Endothelial cell of umbilical vein (primary cell): ENCODE results near the gene SERGEF. TPM values are rescaled to one million over a fixed set of nuclear protein-coding genes. Genes with fewer than 3 reads are reported as not detected.

Source experiments
- BruUV-seq: library from RNA; stranded (reverse); fragments of 400-500 nt; replicated peaks from 2 replicates; lab custom pipeline; 2021; lab: Mats Ljungman, UMichigan
- CTCF ChIA-PET: fragments of 300-600, 350-600 bp; sonication (Branson Sonifier 250); formaldehyde crosslinking; loops from one replicate; lab custom pipeline; 2021; ENCODE audit warnings: antibody characterized with exemption, inconsistent platforms; lab: Charles Lee
- POLR2A ChIA-PET: fragments of 300-600, 350-600 bp; sonication (Branson Sonifier 250); formaldehyde crosslinking; loops from one replicate; lab custom pipeline; 2021; ENCODE audit warnings: antibody characterized with exemption, inconsistent platforms; lab: Charles Lee
- DNase-seq: peaks from one replicate; pipeline ENCODE4 v3.0.0-alpha.2; 2011; ENCODE audit warnings: low read depth, low spot score
- FAIRE-seq: peaks from 2 replicates; lab custom pipeline; 2011; peaks lifted over from hg19 to GRCh38; lab: Jason Lieb, UNC
- H2AFZ ChIP-seq: 2 replicates; pipeline ENCODE4 v1.6.0; 2012; ENCODE audit warnings: low read depth, low read length, control low read depth, inconsistent platforms
- H3K27ac ChIP-seq: 2 replicates; pipeline ENCODE4 v1.5.1; 2011; ENCODE audit warnings: low read depth, mild to moderate bottlenecking, control low read depth, low read length, moderate library complexity; ENCODE audit not compliant: insufficient read depth
- H3K27me3 ChIP-seq, 2 experiments: 2 replicates each; pipeline versions ENCODE4 v1.6.0 to v1.6.1; 2011; ENCODE audit warnings: low read length in 2 of 2, mixed read lengths in 1 of 2; ENCODE audit not compliant: control insufficient read depth in 2 of 2, insufficient read depth in 2 of 2
- H3K36me3 ChIP-seq, 2 experiments: 2 replicates in 1 of 2; 3 replicates in 1 of 2; pipeline ENCODE4 v1.5.1; 2011; ENCODE audit warnings: low read length in 2 of 2, mild to moderate bottlenecking in 1 of 2, moderate library complexity in 1 of 2; ENCODE audit not compliant: control insufficient read depth in 2 of 2, insufficient read depth in 2 of 2; ENCODE audit errors: extremely low read depth in 1 of 2
- H3K4me1 ChIP-seq: 3 replicates; pipeline ENCODE4 v1.5.1; 2011; ENCODE audit warnings: mild to moderate bottlenecking, low read length; ENCODE audit not compliant: control insufficient read depth, insufficient read depth; ENCODE audit errors: extremely low read depth
- H3K4me2 ChIP-seq: 2 replicates; pipeline ENCODE4 v1.6.1; 2011; ENCODE audit warnings: low read length, control low read depth, mixed read lengths; ENCODE audit not compliant: insufficient read depth
- H3K4me3 ChIP-seq, 3 experiments: fragments of 200-600 bp in 1 of 3; sonication (generic), shearing (Covaris generic) in 1 of 3; replicated peaks in 1 of 3; 2 replicates each; pipeline ENCODE4 v1.5.1; 2011 to 2016; ENCODE audit warnings: control low read depth in 3 of 3, low read length in 3 of 3, mild to moderate bottlenecking in 2 of 3, inconsistent platforms in 1 of 3, low read depth in 1 of 3, moderate library complexity in 1 of 3; ENCODE audit not compliant: insufficient read depth in 1 of 3
- H3K79me2 ChIP-seq: 2 replicates; pipeline ENCODE4 v1.6.0; 2012; ENCODE audit warnings: low read length, inconsistent platforms; ENCODE audit not compliant: control insufficient read depth, insufficient read depth
- H3K9ac ChIP-seq: replicated peaks from 2 replicates; pipeline ENCODE3; 2011; ENCODE audit warnings: low read length, control low read depth; ENCODE audit not compliant: insufficient read depth; ENCODE audit errors: extremely low read depth
- H3K9me1 ChIP-seq: replicated peaks from 3 replicates; pipeline ENCODE4 v1.6.0; 2011; ENCODE audit warnings: mild to moderate bottlenecking, low read length; ENCODE audit not compliant: control insufficient read depth, insufficient read depth; ENCODE audit errors: extremely low read depth
- H3K9me3 ChIP-seq: replicated peaks from 2 replicates; pipeline ENCODE4 v1.5.1; 2012; ENCODE audit warnings: low read length, inconsistent platforms; ENCODE audit not compliant: control insufficient read depth, insufficient read depth
- H4K20me1 ChIP-seq: replicated peaks from 2 replicates; pipeline ENCODE3; 2011; ENCODE audit warnings: mild to moderate bottlenecking, low read length; ENCODE audit not compliant: control insufficient read depth, insufficient read depth; ENCODE audit errors: extremely low read depth
- EZH2 ChIP-seq: IDR thresholded peaks from 2 replicates; pipeline ENCODE4 v1.6.1; 2012; ENCODE audit warnings: borderline replicate concordance, low read depth, mild to moderate bottlenecking, moderate library complexity, low read length, inconsistent platforms; ENCODE audit not compliant: severe bottlenecking
- FOS ChIP-seq: IDR thresholded peaks from 2 replicates; pipeline ENCODE4 v1.6.1; 2011; ENCODE audit warnings: mild to moderate bottlenecking, low read length, moderate library complexity, borderline replicate concordance; ENCODE audit not compliant: insufficient read depth
- GATA2 ChIP-seq: IDR thresholded peaks from 2 replicates; pipeline ENCODE4 v1.7.0; 2011; ENCODE audit warnings: low read depth, mild to moderate bottlenecking, moderate library complexity, mixed read lengths, low read length; ENCODE audit not compliant: insufficient read length, insufficient read depth
- JUN ChIP-seq: IDR thresholded peaks from 2 replicates; pipeline ENCODE4 v1.6.1; 2011; ENCODE audit warnings: borderline replicate concordance, low read depth; ENCODE audit not compliant: insufficient read length, insufficient read depth
- MYC ChIP-seq: IDR thresholded peaks from one replicate; pipeline ENCODE4 v1.6.1; 2011; ENCODE audit warnings: mild to moderate bottlenecking, low read depth, low read length
- POLR2A ChIP-seq: IDR thresholded peaks from 2 replicates; pipeline ENCODE4 v1.6.1; 2012; ENCODE audit warnings: low read depth, mild to moderate bottlenecking, control low read depth, low read length
- POLR2AphosphoS5 ChIP-seq: IDR thresholded peaks from 2 replicates; pipeline ENCODE4 v1.6.1; 2012; ENCODE audit warnings: low read depth, mild to moderate bottlenecking, control low read depth, low read length, moderate library complexity; ENCODE audit not compliant: insufficient read depth
- dilution Hi-C: fragments of 300-500 bp; cut with MboI; formaldehyde crosslinking; loops from one replicate; pipeline ENCODE4 v1.15.0; 2019; ENCODE audit warnings: low sequenced_read_pairs; ENCODE audit not compliant: extremely low pct_ligation_motif_present
- intact Hi-C: fragments of 100-400 bp; cut with micrococcal nuclease; formaldehyde crosslinking; loops from one replicate; pipeline ENCODE4 v1.10.0; 2022
- polyA plus RNA-seq, 4 experiments: library from polyadenylated mRNA; depleted of rRNA in 3 of 4; stranded (reverse) in 3 of 4; unstranded in 1 of 4; fragments of >200 nt; gene quantifications; 2 replicates each; pipeline versions ENCODE4 v1.2.1 to v1.2.3, GENCODE V29; 2011 to 2012; ENCODE audit warnings: missing spikeins in 1 of 4
- total RNA-seq: library from RNA; stranded (reverse); gene quantifications from 2 replicates; pipeline ENCODE4 v1.2.3, GENCODE V29; 2021
- TF ChIP-seq, protein P1 (sequence below), 2 donors: IDR thresholded peaks; 1 replicate in 1 of 2; 2 replicates in 1 of 2; pipeline ENCODE4 v1.5.1; 2011; ENCODE audit warnings: low read length in 2 of 2, mild to moderate bottlenecking in 2 of 2, moderate library complexity in 2 of 2, control low read depth in 1 of 2, inconsistent platforms in 1 of 2, low read depth in 1 of 2; ENCODE audit not compliant: insufficient read depth in 1 of 2; ENCODE audit errors: extremely low read depth in 1 of 2
- TF ChIP-seq, protein P2 (sequence below): IDR thresholded peaks from 2 replicates; pipeline ENCODE4 v1.6.1; 2011; ENCODE audit not compliant: insufficient read depth, insufficient read length

Gene SERGEF
- total and polyA plus RNA-seq, 2 donors (not counting 3 experiments of a cell fraction or from before 2014, with no cell fraction given), result 8.7 to 16.7 TPM

DNA sequence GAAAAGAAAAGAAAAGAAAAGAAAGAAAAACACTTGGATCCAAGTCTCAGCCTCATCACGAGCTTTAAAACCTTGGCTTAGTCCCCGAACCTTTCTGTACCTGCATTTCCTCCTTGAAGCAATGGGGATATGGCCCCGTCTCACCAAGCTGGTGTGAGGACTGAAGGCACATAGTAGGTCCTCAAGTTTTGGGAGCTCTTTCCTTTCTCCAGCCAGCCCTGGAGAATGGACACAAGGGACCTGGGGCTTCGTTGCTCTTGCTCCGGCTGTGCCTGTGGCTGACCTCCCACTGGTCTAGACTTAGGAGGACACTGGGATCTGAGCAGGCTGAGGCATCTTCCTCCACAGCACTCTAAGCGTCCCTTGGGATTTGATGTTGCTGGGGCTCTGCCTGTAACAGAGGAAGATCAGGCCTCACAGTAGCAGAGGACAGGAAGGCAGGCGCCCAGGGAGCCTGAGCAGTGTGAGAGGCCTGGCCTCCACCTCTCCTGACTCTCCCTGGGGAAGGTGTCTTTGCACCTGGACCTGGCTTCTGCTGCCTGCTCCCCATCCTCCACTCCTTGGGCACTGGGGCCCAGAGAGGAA lies 245.5 kb downstream of the SERGEF start:
- BruUV-seq, result no TSS peak
- dilution Hi-C loops, result no loop called here
- no peaks in the 10 kb centered on the region for H3K36me3 ChIP-seq
- H4K20me1 ChIP-seq, result no peaks in the 10 kb centered on the region
- no peak overlapping the region for H3K27ac ChIP-seq
- H3K9ac ChIP-seq, result no peak overlapping the region
- no peaks in the 10 kb centered on the region for H3K4me1 ChIP-seq
- no peak overlapping the region for H2AFZ ChIP-seq
- no peak for DNase-seq
- H3K9me3 ChIP-seq, result no peaks in the 10 kb centered on the region
- H3K27me3 ChIP-seq, result no peaks in the 10 kb centered on the region
- intact Hi-C loops, result no loop called here
- no peaks in the 10 kb centered on the region for H3K9me1 ChIP-seq
- TF ChIP-seq, protein P1, sequence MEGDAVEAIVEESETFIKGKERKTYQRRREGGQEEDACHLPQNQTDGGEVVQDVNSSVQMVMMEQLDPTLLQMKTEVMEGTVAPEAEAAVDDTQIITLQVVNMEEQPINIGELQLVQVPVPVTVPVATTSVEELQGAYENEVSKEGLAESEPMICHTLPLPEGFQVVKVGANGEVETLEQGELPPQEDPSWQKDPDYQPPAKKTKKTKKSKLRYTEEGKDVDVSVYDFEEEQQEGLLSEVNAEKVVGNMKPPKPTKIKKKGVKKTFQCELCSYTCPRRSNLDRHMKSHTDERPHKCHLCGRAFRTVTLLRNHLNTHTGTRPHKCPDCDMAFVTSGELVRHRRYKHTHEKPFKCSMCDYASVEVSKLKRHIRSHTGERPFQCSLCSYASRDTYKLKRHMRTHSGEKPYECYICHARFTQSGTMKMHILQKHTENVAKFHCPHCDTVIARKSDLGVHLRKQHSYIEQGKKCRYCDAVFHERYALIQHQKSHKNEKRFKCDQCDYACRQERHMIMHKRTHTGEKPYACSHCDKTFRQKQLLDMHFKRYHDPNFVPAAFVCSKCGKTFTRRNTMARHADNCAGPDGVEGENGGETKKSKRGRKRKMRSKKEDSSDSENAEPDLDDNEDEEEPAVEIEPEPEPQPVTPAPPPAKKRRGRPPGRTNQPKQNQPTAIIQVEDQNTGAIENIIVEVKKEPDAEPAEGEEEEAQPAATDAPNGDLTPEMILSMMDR (IDR thresholded peaks at IDR 0.05; ENCODE audit: extremely low read depth in 1 of 2, insufficient read depth in 1 of 2, low read depth in 1 of 2, low read length in 2 of 2), result no peak
- TF ChIP-seq EZH2 (no peak), FOS (no peak), POLR2AphosphoS5 (no peak)
- H3K4me2 ChIP-seq, result no peak overlapping the region
- POLR2A ChIA-PET, result no interaction called here
- H3K79me2 ChIP-seq, result no peaks in the 10 kb centered on the region
- CTCF ChIA-PET, result interaction anchor here (0.7 to 4.0 kb wide), 11 partner anchors 12 to 225 kb away, joined by 3 to 19 read pairs (median 4); no protein-coding TSS in a partner anchor
- FAIRE-seq, result no peak
- H3K4me3 ChIP-seq, result no peak overlapping the region

DNA sequence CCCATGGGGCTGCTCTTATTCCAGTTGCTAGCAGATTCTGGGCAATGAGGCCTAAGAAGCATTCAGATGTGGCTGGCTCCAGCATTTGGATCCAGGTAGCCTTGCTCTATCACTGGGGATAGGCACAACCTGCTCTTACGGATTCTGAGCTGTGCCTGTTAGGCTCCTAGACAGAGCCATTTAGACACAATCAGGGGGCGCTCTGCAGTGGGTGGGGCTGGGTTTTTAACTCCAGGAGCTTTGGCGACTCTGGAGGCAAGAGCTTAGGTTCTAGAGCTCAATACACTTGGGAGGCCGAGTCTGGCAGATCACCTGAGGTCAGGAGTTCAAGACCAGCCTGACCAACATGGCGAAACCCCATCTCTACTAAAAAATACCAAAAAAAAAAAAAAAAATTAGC lies 246.3 kb downstream of the SERGEF start:
- Histone ChIP-seq H3K9me1 (no peaks in the 10 kb centered on the region), H2AFZ (no peak overlapping the region), H3K27me3 (no peaks in the 10 kb centered on the region), H3K9ac (no peak overlapping the region), H3K9me3 (no peaks in the 10 kb centered on the region), H3K79me2 (no peaks in the 10 kb centered on the region), H4K20me1 (no peaks in the 10 kb centered on the region), H3K36me3 (no peaks in the 10 kb centered on the region), H3K27ac (no peak overlapping the region), H3K4me1 (no peaks in the 10 kb centered on the region), H3K4me3 (no peak overlapping the region), H3K4me2 (no peak overlapping the region)
- ChIA-PET CTCF (interaction anchor here (0.7 to 4.0 kb wide), 11 partner anchors 13 to 226 kb away, joined by 3 to 19 read pairs (median 4); no protein-coding TSS in a partner anchor), POLR2A (no interaction called here)
- TF ChIP-seq, protein P2, sequence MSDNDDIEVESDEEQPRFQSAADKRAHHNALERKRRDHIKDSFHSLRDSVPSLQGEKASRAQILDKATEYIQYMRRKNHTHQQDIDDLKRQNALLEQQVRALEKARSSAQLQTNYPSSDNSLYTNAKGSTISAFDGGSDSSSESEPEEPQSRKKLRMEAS, result no peak
- TF ChIP-seq JUN (no peak), EZH2 (no peak), POLR2A (no peak), GATA2 (no peak), MYC (no peak), POLR2AphosphoS5 (no peak), FOS (no peak)
- TF ChIP-seq, protein P1 (IDR thresholded peaks at IDR 0.05; ENCODE audit: extremely low read depth in 1 of 2, insufficient read depth in 1 of 2, low read depth in 1 of 2, low read length in 2 of 2), result no peak
- intact Hi-C loops (no loop called here), dilution Hi-C loops (no loop called here)
- FAIRE-seq, result no peak
- DNase-seq, result no peak
- no TSS peak for BruUV-seq
